Measurements from ENCODE around the gene KCNQ5.

- no peak for TF ChIP-seq POLR2A (IDR thresholded peaks at IDR 0.05)
- no peak for TF ChIP-seq CTCF (IDR thresholded peaks at IDR 0.05)
These were observed 442.4 kb downstream of the KCNQ5 start for GRCh38 chr6:73064266-73064665.
